ENCODE results near the gene FOXL2NB. TPM values are rescaled to one million over a fixed set of nuclear protein-coding genes. Genes with fewer than 3 reads are reported as not detected.
A peak's percentile ranks its signal among the peaks of the same experiment; 100 is the strongest.

Gene FOXL2NB
- total RNA-seq, 2 experiments from 2014 or later: not detected

DNA sequence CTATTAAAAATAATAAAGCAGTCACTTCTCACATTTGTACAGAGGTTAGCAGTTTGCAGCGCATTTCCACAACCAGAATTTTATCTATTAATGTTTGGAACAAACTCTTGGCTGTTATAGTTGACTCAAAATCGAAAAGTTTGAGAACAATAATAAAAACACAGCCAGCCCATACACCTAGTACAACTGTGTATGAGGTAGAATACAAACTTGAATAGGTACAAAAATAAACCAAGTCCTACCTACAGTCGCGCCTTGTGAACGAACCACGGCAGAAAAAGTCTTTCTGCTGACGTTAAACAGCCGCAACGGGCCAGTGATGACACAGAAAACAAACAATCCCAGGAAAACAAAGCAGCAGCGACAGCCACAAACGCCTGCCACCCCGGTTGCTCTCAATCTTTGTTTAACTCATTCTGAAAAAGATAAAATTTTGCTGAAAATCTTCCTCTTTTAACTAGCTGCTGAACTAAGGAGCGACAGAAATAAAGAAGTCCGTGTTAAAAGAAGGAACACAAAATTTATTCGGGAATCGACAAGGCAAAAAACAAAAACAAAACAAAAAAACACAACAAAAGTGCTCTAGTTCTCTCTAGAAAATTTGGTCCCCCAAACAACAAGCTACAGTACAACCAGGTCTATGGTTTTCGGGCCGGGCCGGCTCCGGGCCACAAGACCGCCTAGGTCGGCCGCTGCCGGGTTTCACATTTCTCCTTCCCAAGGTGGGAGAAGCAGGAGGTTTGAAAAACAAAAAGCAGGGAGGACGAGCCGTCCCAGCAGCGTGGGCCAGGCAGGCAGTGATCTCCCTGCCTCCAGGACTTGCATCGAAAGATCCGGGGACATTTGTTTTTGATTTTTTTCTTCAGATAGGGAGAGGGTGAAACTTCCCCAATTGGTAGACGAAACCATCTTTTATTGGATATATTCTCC lies 3.0 kb upstream of the FOXL2NB start:
- H2AFZ ChIP-seq (ENCODE audit: low read length): peak overlapping the region; percentile 30; the same call in 1 of the 2 replicates
- POLR2A ChIA-PET: interaction anchor here (0.7 to 0.8 kb wide), 2 partner anchors 21 to 470 kb away, joined by 3 read pairs; no protein-coding TSS in a partner anchor
- BruUV-seq (replicated peaks): no TSS peak

DNA sequence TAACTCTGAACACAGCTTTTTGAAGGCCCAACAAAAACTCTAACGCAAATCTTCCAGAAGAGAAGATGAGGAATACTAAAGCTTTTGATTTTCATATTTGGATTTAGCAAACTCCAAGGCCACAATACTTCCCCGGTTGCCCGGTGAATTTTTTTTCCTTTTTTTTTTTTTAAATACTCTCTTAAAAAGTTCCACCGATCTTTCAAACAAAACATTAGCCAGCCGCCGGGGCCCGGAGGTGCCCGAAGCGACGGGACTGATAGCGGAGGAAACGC lies 2.4 kb upstream of the FOXL2NB start:
- H3K9me2 ChIP-seq (ENCODE audit: insufficient read depth, low read length): no peaks in the 10 kb centered on the region
- H4K20me1 ChIP-seq (ENCODE audit: insufficient read depth, low read length): no peaks in the 10 kb centered on the region
- no peaks in the 10 kb centered on the region for H3K79me2 ChIP-seq (ENCODE audit: insufficient read depth, low read depth, low read length)
- no peaks in the 10 kb centered on the region for H3K36me3 ChIP-seq (ENCODE audit: insufficient read depth, low read length)
- BruUV-seq (replicated peaks): no TSS peak
- no peak overlapping the region for H3K4me2 ChIP-seq (ENCODE audit: low read length)
- H2AFZ ChIP-seq (ENCODE audit: low read length): no peak overlapping the region
- no peak overlapping the region for H3K27ac ChIP-seq (ENCODE audit: low read depth, low read length, poor library complexity, severe bottlenecking)
- TF ChIP-seq, protein P1, sequence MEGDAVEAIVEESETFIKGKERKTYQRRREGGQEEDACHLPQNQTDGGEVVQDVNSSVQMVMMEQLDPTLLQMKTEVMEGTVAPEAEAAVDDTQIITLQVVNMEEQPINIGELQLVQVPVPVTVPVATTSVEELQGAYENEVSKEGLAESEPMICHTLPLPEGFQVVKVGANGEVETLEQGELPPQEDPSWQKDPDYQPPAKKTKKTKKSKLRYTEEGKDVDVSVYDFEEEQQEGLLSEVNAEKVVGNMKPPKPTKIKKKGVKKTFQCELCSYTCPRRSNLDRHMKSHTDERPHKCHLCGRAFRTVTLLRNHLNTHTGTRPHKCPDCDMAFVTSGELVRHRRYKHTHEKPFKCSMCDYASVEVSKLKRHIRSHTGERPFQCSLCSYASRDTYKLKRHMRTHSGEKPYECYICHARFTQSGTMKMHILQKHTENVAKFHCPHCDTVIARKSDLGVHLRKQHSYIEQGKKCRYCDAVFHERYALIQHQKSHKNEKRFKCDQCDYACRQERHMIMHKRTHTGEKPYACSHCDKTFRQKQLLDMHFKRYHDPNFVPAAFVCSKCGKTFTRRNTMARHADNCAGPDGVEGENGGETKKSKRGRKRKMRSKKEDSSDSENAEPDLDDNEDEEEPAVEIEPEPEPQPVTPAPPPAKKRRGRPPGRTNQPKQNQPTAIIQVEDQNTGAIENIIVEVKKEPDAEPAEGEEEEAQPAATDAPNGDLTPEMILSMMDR (conservative IDR thresholded peaks at IDR 0.05; ENCODE audit: low read length): no peak
- no peak for TF ChIP-seq EZH2phosphoT487 (IDR thresholded peaks at IDR 0.05; ENCODE audit: borderline replicate concordance, low read depth, low read length)
- no peak overlapping the region for H3K4me3 ChIP-seq (ENCODE audit: low read depth, low read length, poor library complexity, severe bottlenecking)
- DNase-seq (ENCODE audit: low spot score): no peak
- ChIA-PET POLR2A (interaction anchor here (0.7 to 0.8 kb wide), 2 partner anchors 21 to 471 kb away, joined by 3 read pairs; no protein-coding TSS in a partner anchor), CTCF (ENCODE audit: unreplicated experiment) (no interaction called here)
- intact Hi-C loops (cut with micrococcal nuclease; ENCODE audit: unreplicated experiment): no loop called here
- no peaks in the 10 kb centered on the region for H3K9me3 ChIP-seq (ENCODE audit: low read length)
- no peaks in the 10 kb centered on the region for H3K4me1 ChIP-seq (ENCODE audit: insufficient read depth, low read length, poor library complexity, severe bottlenecking)

More for the DNA sequence above, 3.0 kb upstream of the FOXL2NB start:
- no peaks in the 10 kb centered on the region for H3K4me1 ChIP-seq (ENCODE audit: insufficient read depth, low read length, poor library complexity, severe bottlenecking)
- H3K9me2 ChIP-seq (ENCODE audit: insufficient read depth, low read length): no peaks in the 10 kb centered on the region
- H3K27ac ChIP-seq (ENCODE audit: low read depth, low read length, poor library complexity, severe bottlenecking): no peak overlapping the region
- intact Hi-C loops (cut with micrococcal nuclease; ENCODE audit: unreplicated experiment): no loop called here
- H3K4me2 ChIP-seq (ENCODE audit: low read length): no peak overlapping the region
- no peaks in the 10 kb centered on the region for H3K9me3 ChIP-seq (ENCODE audit: low read length)
- no peaks in the 10 kb centered on the region for H4K20me1 ChIP-seq (ENCODE audit: insufficient read depth, low read length)
- CTCF ChIA-PET (ENCODE audit: unreplicated experiment): no interaction called here
- H3K4me3 ChIP-seq (ENCODE audit: low read depth, low read length, poor library complexity, severe bottlenecking): no peak overlapping the region
- TF ChIP-seq, protein P1 (conservative IDR thresholded peaks at IDR 0.05; ENCODE audit: low read length): no peak
- TF ChIP-seq EZH2phosphoT487 (IDR thresholded peaks at IDR 0.05; ENCODE audit: borderline replicate concordance, low read depth, low read length): 0 out of 2 replicates have a peak, but pooled peaks have one; percentile 49
- DNase-seq (ENCODE audit: low spot score): no peak
- no peaks in the 10 kb centered on the region for H3K36me3 ChIP-seq (ENCODE audit: insufficient read depth, low read length)
- H3K79me2 ChIP-seq (ENCODE audit: insufficient read depth, low read depth, low read length): no peaks in the 10 kb centered on the region

Measured in OCI-LY7 (cell line).